K562 (cell line): ENCODE results near the gene SH3BP4. TPM values are rescaled to one million over a fixed set of nuclear protein-coding genes. Genes with fewer than 3 reads are reported as not detected.

Experiments used
- ATAC-seq: fragments of 200-7000 bp; cut with Tn5 transposase; 3 replicates; pipeline ENCODE4 v1.9.1; 2020; ENCODE audit warnings: moderate library complexity
- Bru-seq: library from RNA; stranded (reverse); fragments of 400-500 nt; gene quantifications from one replicate; lab custom pipeline; 2021; lab: Mats Ljungman, UMichigan
- BruChase-seq, 2 experiments: library from RNA; stranded (reverse); fragments of 400-500 nt; gene quantifications; one replicate each; lab custom pipeline; 2021; lab: Mats Ljungman, UMichigan
- BruUV-seq: library from RNA; stranded (reverse); fragments of 400-500 nt; replicated peaks from 2 replicates; lab custom pipeline; 2021; lab: Mats Ljungman, UMichigan
- CTCF ChIA-PET: fragments of 300-600 bp; formaldehyde crosslinking; extraction: SDS; loops from one replicate; lab custom pipeline; 2021; ENCODE audit warnings: low intra/inter-chr PET ratio; lab: Yijun Ruan, JAX
- POLR2A ChIA-PET: fragments of 300-600, 350-650 bp; sonication (Branson Sonifier 250); formaldehyde crosslinking; extraction: SDS; loops from one replicate; lab custom pipeline; 2021; ENCODE audit warnings: antibody characterized with exemption, inconsistent platforms; lab: Yijun Ruan, JAX
- DNase-seq, 4 experiments: peaks; one replicate each; pipeline versions ENCODE4 v3.0.0 to v3.0.0-alpha.2; 2011 to 2018; ENCODE audit warnings: low spot score in 3 of 4, mixed read lengths in 3 of 4; ENCODE audit errors: extremely low read depth in 1 of 4
- FAIRE-seq: peaks from 2 replicates; lab custom pipeline; 2011; peaks lifted over from hg19 to GRCh38; lab: Jason Lieb, UNC
- H2AFZ ChIP-seq: 2 replicates; pipeline ENCODE4 v1.6.0; 2011; ENCODE audit warnings: low read depth, low read length, control low read depth, inconsistent platforms
- H3K27ac ChIP-seq: fragments of 200-600 bp; 3 replicates; pipeline ENCODE4 v1.8.0; 2011; ENCODE audit warnings: low read depth, mild to moderate bottlenecking, control low read depth, inconsistent platforms, low read length, moderate library complexity, mixed read lengths; ENCODE audit errors: extremely low read depth
- H3K27me3 ChIP-seq, 2 experiments: fragments of 300-600 bp in 1 of 2; 2 replicates in 1 of 2; 3 replicates in 1 of 2; pipeline versions ENCODE4 v1.6.0 to v1.8.0; 2011; ENCODE audit warnings: inconsistent platforms in 2 of 2, low read length in 2 of 2, mild to moderate bottlenecking in 1 of 2, mixed read lengths in 1 of 2, moderate library complexity in 1 of 2; ENCODE audit not compliant: control insufficient read depth in 2 of 2, insufficient read depth in 2 of 2
- H3K36me3 ChIP-seq: fragments of 300-600 bp; 3 replicates; pipeline ENCODE4 v1.8.0; 2011; ENCODE audit warnings: mild to moderate bottlenecking, low read length, inconsistent platforms; ENCODE audit not compliant: control insufficient read depth, insufficient read depth
- H3K4me1 ChIP-seq, 2 experiments: fragments of 200-600 bp in 1 of 2; replicated peaks in 1 of 2; 2 replicates in 1 of 2; 3 replicates in 1 of 2; pipeline versions ENCODE4 v1.5.1 to v1.8.0; 2011; ENCODE audit warnings: inconsistent platforms in 2 of 2, low read length in 2 of 2, mild to moderate bottlenecking in 1 of 2, mixed read lengths in 1 of 2, moderate library complexity in 1 of 2; ENCODE audit not compliant: control insufficient read depth in 2 of 2, insufficient read depth in 2 of 2
- H3K4me2 ChIP-seq: 2 replicates; pipeline ENCODE4 v1.6.1; 2011; ENCODE audit warnings: low read length, control low read depth, inconsistent platforms, mixed read lengths; ENCODE audit not compliant: insufficient read depth
- H3K4me3 ChIP-seq: fragments of 200-600 bp; sonication (generic), shearing (Covaris generic); 2 replicates; pipeline ENCODE4 v1.5.1; 2016; ENCODE audit warnings: control low read depth, inconsistent platforms
- H3K79me2 ChIP-seq: fragments of 200-600 bp; 3 replicates; pipeline ENCODE4 v1.8.0; 2011; ENCODE audit warnings: low read length, inconsistent platforms; ENCODE audit not compliant: control insufficient read depth, insufficient read depth
- H3K9ac ChIP-seq, 2 experiments: 2 replicates each; pipeline versions ENCODE4 v1.6.0 to v1.6.1; 2011; ENCODE audit warnings: low read depth in 2 of 2, low read length in 2 of 2, control low read depth in 1 of 2, inconsistent platforms in 1 of 2, mild to moderate bottlenecking in 1 of 2, mixed read lengths in 1 of 2; ENCODE audit not compliant: insufficient read depth in 1 of 2
- H3K9me1 ChIP-seq: one replicate; pipeline ENCODE4 v1.6.0; 2011; ENCODE audit warnings: inconsistent platforms, mild to moderate bottlenecking, low read length, moderate library complexity; ENCODE audit not compliant: control insufficient read depth, insufficient read depth
- H3K9me3 ChIP-seq: replicated peaks from 2 replicates; pipeline ENCODE4 v1.5.1; 2011; ENCODE audit warnings: low read depth, low read length, inconsistent platforms; ENCODE audit not compliant: control insufficient read depth, insufficient read depth
- H4K20me1 ChIP-seq: replicated peaks from 2 replicates; pipeline ENCODE4 v1.6.1; 2011; ENCODE audit warnings: low read length, inconsistent platforms, mixed read lengths; ENCODE audit not compliant: control insufficient read depth, insufficient read depth
- CREB3 ChIP-seq: fragments of 450-650 bp; conservative IDR thresholded peaks from 2 replicates; pipeline ENCODE4 v1.6.1; 2016; ENCODE audit warnings: missing genetic modification characterization, low read depth, mild to moderate bottlenecking, missing compliant biosample characterization, moderate library complexity
- CTCF ChIP-seq, 3 experiments: IDR thresholded peaks in 2 of 3; conservative IDR thresholded peaks in 1 of 3; 2 replicates each; pipeline ENCODE4 v1.5.1; 2011 to 2012; ENCODE audit warnings: low read length in 3 of 3, mild to moderate bottlenecking in 3 of 3, control low read depth in 2 of 3, improper control_type of control experiment in 1 of 3, inconsistent platforms in 1 of 3, low read depth in 1 of 3, mixed read lengths in 1 of 3, moderate library complexity in 1 of 3; ENCODE audit not compliant: insufficient read depth in 2 of 3
- E2F1 ChIP-seq: sonication (generic); formaldehyde crosslinking; IDR thresholded peaks from 2 replicates; pipeline ENCODE4 v1.8.1; 2023; ENCODE audit warnings: mild to moderate bottlenecking, missing genetic modification reagents, moderate library complexity
- HDAC3 ChIP-seq: fragments of 450-650 bp; IDR thresholded peaks from 2 replicates; pipeline ENCODE4 v1.6.1; 2018; ENCODE audit warnings: borderline replicate concordance, mild to moderate bottlenecking, moderate library complexity; ENCODE audit not compliant: partially characterized antibody
- PBX2 ChIP-seq, 2 experiments: IDR thresholded peaks in 1 of 2; conservative IDR thresholded peaks in 1 of 2; 2 replicates each; pipeline ENCODE4 v1.6.1; 2016; ENCODE audit warnings: low read depth in 2 of 2, mild to moderate bottlenecking in 1 of 2, missing compliant biosample characterization in 1 of 2, missing genetic modification characterization in 1 of 2, moderate library complexity in 1 of 2
- PHF20 ChIP-seq: fragments of 450-650 bp; IDR thresholded peaks from 2 replicates; pipeline ENCODE4 v1.6.1; 2018; ENCODE audit not compliant: partially characterized antibody
- PTBP1 ChIP-seq: fragments of 200-400 bp; formaldehyde crosslinking; IDR thresholded peaks from 2 replicates; pipeline ENCODE4 v1.6.1; 2017; ENCODE audit warnings: low read depth, low read length
- RCOR1 ChIP-seq, 2 experiments: IDR thresholded peaks; 2 replicates each; pipeline ENCODE4 v1.6.1; 2012; ENCODE audit warnings: low read depth in 2 of 2, low read length in 2 of 2, borderline replicate concordance in 1 of 2, improper control_type of control experiment in 1 of 2
- ZNF57 ChIP-seq: fragments of 450-650 bp; formaldehyde crosslinking; IDR thresholded peaks from 2 replicates; pipeline ENCODE4 v1.4.0; 2020; ENCODE audit warnings: mild to moderate bottlenecking, moderate library complexity
- WGBS: fragments of 100-300 bp; shearing (Covaris generic); methylation state at CpG from one replicate; pipeline ENCODE4 v1.1.6; 2016; ENCODE audit warnings: low coverage, mixed read lengths; ENCODE audit not compliant: insufficient coverage; ENCODE audit errors: missing lambda C conversion rate; 5-methylcytosine and 5-hydroxymethylcytosine counted together
- in situ Hi-C: fragments of 300-500 bp; cut with MboI; formaldehyde crosslinking; loops from 4 replicates; pipeline ENCODE4 v1.15.0; 2018; ENCODE audit warnings: inconsistent platforms, mixed read lengths
- intact Hi-C: fragments of 100-400 bp; cut with micrococcal nuclease; formaldehyde crosslinking; loops from 2 replicates; pipeline ENCODE4 v1.14.2; 2022
- long read RNA-seq, 3 experiments: library from polyadenylated mRNA in 2 of 3; library from RNA in 1 of 3; unstranded in 2 of 3; stranded (forward) in 1 of 3; transcript quantifications; one replicate each; pipeline ENCODE4 v2.0.0, GENCODE V29; 2019 to 2022
- polyA minus RNA-seq, 3 experiments: library from RNA; depleted of rRNA, polyadenylated mRNA; stranded (reverse); fragments of >200 nt; gene quantifications; 2 replicates each; pipeline ENCODE4 v1.2.3, GENCODE V29; 2011
- polyA plus RNA-seq, 8 experiments: library from polyadenylated mRNA; depleted of rRNA in 4 of 8; stranded (reverse) in 5 of 8; unstranded in 3 of 8; fragments of >200 nt; fragmentation: Nextera tagmentation in 2 of 8; fragmentation: Illumina TruSeq in 1 of 8; extraction: Ambion mirVana in 2 of 8; extraction: Trizol in 1 of 8; gene quantifications; 2 replicates each; pipeline versions ENCODE4 v1.2.1 to v1.2.3, GENCODE V29; 2011 to 2014; ENCODE audit warnings: inconsistent platforms in 1 of 8, missing spikeins in 1 of 8
- total RNA-seq, 7 experiments: library from RNA; depleted of rRNA in 6 of 7; stranded (reverse); fragments of >200 nt in 6 of 7; fragmentation: Illumina TruSeq in 2 of 7; extraction: Trizol in 2 of 7; gene quantifications; 2 replicates each; pipeline versions ENCODE4 v1.2.1 to v1.2.3, GENCODE V29; 2011 to 2021; ENCODE audit warnings: low replicate concordance in 1 of 7

The SH3BP4 gene
- 0.39 and 0.65 TPM in 2 replicates for total RNA-seq (2011; cell fraction: chromatin; rRNA removed; ENCODE audit: low replicate concordance)
- 0.13 and 0.17 TPM in 2 replicates for total RNA-seq (2011; cell fraction: nucleolus; rRNA removed)
- 0.15 and 0.37 TPM in 2 replicates for total RNA-seq (2011; cell fraction: nucleoplasm; rRNA removed)
- total RNA-seq (2014; rRNA removed) (not detected in 2 replicates), total RNA-seq (2014; rRNA removed; fragmentation: Illumina TruSeq; extraction: Trizol) (not detected in 2 replicates), total RNA-seq (2015; rRNA removed; fragmentation: Illumina TruSeq; extraction: Trizol) (not detected in 2 replicates), total RNA-seq (2021) (0.22 and 0.27 TPM in 2 replicates), polyA plus RNA-seq (2011; rRNA removed) (0.28 TPM in 1 of 2 replicates, not detected in the other), polyA plus RNA-seq (2014; fragmentation: Illumina TruSeq; extraction: Trizol) (not detected in 2 replicates), polyA plus RNA-seq (2014; fragmentation: Nextera tagmentation; extraction: Ambion mirVana) (not detected), polyA plus RNA-seq (2014; rRNA removed) (0.03 TPM in 1 of 2 replicates, not detected in the other), polyA minus RNA-seq (2011; rRNA and poly(A)+ RNA removed) (0.06 and 0.18 TPM in 2 replicates), Bru-seq, nascent RNA (percentile 13 among the genes with signal in this experiment), BruChase-seq, experiment 1, labeled RNA remaining after a 2-hour chase (percentile 12 among the genes with signal in this experiment), BruChase-seq, experiment 2, labeled RNA remaining after a 6-hour chase (percentile 12 among the genes with signal in this experiment)
- 0.01 and 0.30 TPM in 2 replicates for polyA plus RNA-seq (2011; cell fraction: cytosol; rRNA removed)
- polyA plus RNA-seq (2011; cell fraction: nucleus; rRNA removed): 0.11 and 0.24 TPM in 2 replicates
- polyA plus RNA-seq (2012): 0.01 TPM in 1 of 2 replicates, not detected in the other
- 0.29 and 0.64 TPM in 2 replicates for polyA minus RNA-seq (2011; cell fraction: cytosol; rRNA and poly(A)+ RNA removed)
- 0.11 and 0.13 TPM in 2 replicates for polyA minus RNA-seq (2011; cell fraction: nucleus; rRNA and poly(A)+ RNA removed)
- long read RNA-seq, experiment 1: 0 reads
- long read RNA-seq, experiment 2: 0 reads
- long read RNA-seq, experiment 3: 0 reads

- no peak for TF ChIP-seq CTCF (IDR thresholded peaks at IDR 0.05 in 2 of 3, conservative IDR thresholded peaks at IDR 0.05 in 1 of 3; ENCODE audit: insufficient read depth in 2 of 3, low read depth in 1 of 3, low read length in 3 of 3)
- TF ChIP-seq CREB3: no peak
- TF ChIP-seq PBX2 (CRISPR knock-in tag; IDR thresholded peaks at IDR 0.05; ENCODE audit: low read depth): no peak
- no peak for TF ChIP-seq PBX2 (tag; conservative IDR thresholded peaks at IDR 0.05; ENCODE audit: low read depth)
- no peak for TF ChIP-seq PTBP1
- TF ChIP-seq ZNF57: no peak
- TF ChIP-seq PHF20: no peak
- no peak for TF ChIP-seq E2F1 (CRISPR knock-in tag)
- no peak for TF ChIP-seq HDAC3
- TF ChIP-seq RCOR1 (IDR thresholded peaks at IDR 0.05; ENCODE audit: borderline replicate concordance in 1 of 2, low read depth in 2 of 2, low read length in 2 of 2): no peak
- H3K27ac ChIP-seq: no peak within 1 kb of the TSS
- H3K9me3 ChIP-seq: no peaks in the 10 kb centered on the region
- H3K27me3 ChIP-seq: peaks cover 0 to 20% of the 10 kb centered on the region in 2 experiments; a peak in 3 of 5 replicates
- H3K4me2 ChIP-seq: no peak within 1 kb of the TSS
- CTCF ChIA-PET: no interaction called here
- DNase-seq (peak; percentile 11 to 81 (median 65)), ATAC-seq (peak; percentile 77), FAIRE-seq (no peak)
- H3K9me1 ChIP-seq: no peaks in the 10 kb centered on the region
- H3K9ac ChIP-seq: no peak within 1 kb of the TSS
- in situ Hi-C loops: no loop called here
- H3K4me1 ChIP-seq: no peaks in the 10 kb centered on the region
- H3K79me2 ChIP-seq: no peaks in the 10 kb centered on the region
- no peaks in the 10 kb centered on the region for H3K36me3 ChIP-seq
- H4K20me1 ChIP-seq: no peaks in the 10 kb centered on the region
- no peak within 1 kb of the TSS for H2AFZ ChIP-seq
- POLR2A ChIA-PET: no interaction called here
- H3K4me3 ChIP-seq: no peak within 1 kb of the TSS
- BruUV-seq: no TSS peak
- WGBS: 13% methylated on average over 26 of the region's 88 CpGs
- intact Hi-C loops: no loop called here
Measured at GRCh38 chr2:234951664-234952269, at the start of gene SH3BP4. Gene SH3BP4, plus strand, starts transcription at chr2:234952017. Its CDS starts 82,986 bp downstream, at chr2:235035003.
